Lower lobe of right lung (tissue), 2 donors: ENCODE results near the gene BAHCC1. TPM values are rescaled to one million over a fixed set of nuclear protein-coding genes. Genes with fewer than 3 reads are reported as not detected.

Experiments used
- ATAC-seq, 2 donors: fragments of 200-7000 bp; cut with Tn5 transposase; one replicate each; pipeline ENCODE4 v1.9.1; 2020 to 2022; ENCODE audit warnings: mild to moderate bottlenecking in 2 of 2, moderate library complexity in 2 of 2
- DNase-seq: peaks from one replicate; pipeline ENCODE4 v3.0.0-alpha.2; 2020
- H3K27ac ChIP-seq: fragments of 200-600 bp; one replicate; pipeline ENCODE4 v1.8.0; 2022
- H3K27me3 ChIP-seq: fragments of 200-600 bp; one replicate; pipeline ENCODE4 v1.8.0; 2022; ENCODE audit warnings: low read depth
- H3K36me3 ChIP-seq: fragments of 200-600 bp; one replicate; pipeline ENCODE4 v1.8.0; 2022; ENCODE audit warnings: mild to moderate bottlenecking
- H3K4me1 ChIP-seq: fragments of 200-600 bp; one replicate; pipeline ENCODE4 v1.8.0; 2022
- H3K4me3 ChIP-seq: fragments of 200-600 bp; one replicate; pipeline ENCODE4 v1.8.0; 2022; ENCODE audit warnings: mild to moderate bottlenecking
- H3K9me3 ChIP-seq: fragments of 200-600 bp; one replicate; pipeline ENCODE4 v1.8.0; 2022
- intact Hi-C: fragments of 100-400 bp; cut with DNase I; formaldehyde crosslinking; loops from one replicate; pipeline ENCODE4 v1.11.0; 2022
- total RNA-seq: library from RNA; stranded (reverse); fragmentation: NEBNext Ultra II Directional; extraction: Animal tissue kit (Norgen Biotek cat#: 25700); gene quantifications from one replicate; pipeline ENCODE4 v1.2.1, GENCODE V29; 2021
- TF ChIP-seq, protein P1 (sequence below): fragments of 200-600 bp; IDR thresholded peaks from one replicate; pipeline ENCODE4 v1.8.0; 2022; ENCODE audit warnings: antibody characterized with exemption, mild to moderate bottlenecking
- donor health status: DM: no; HTN: yes; CAD: no; lungs with severe emphysema.

Gene BAHCC1
- total RNA-seq, 1 donor from 2014 or later, result 19.9 TPM

DNA sequence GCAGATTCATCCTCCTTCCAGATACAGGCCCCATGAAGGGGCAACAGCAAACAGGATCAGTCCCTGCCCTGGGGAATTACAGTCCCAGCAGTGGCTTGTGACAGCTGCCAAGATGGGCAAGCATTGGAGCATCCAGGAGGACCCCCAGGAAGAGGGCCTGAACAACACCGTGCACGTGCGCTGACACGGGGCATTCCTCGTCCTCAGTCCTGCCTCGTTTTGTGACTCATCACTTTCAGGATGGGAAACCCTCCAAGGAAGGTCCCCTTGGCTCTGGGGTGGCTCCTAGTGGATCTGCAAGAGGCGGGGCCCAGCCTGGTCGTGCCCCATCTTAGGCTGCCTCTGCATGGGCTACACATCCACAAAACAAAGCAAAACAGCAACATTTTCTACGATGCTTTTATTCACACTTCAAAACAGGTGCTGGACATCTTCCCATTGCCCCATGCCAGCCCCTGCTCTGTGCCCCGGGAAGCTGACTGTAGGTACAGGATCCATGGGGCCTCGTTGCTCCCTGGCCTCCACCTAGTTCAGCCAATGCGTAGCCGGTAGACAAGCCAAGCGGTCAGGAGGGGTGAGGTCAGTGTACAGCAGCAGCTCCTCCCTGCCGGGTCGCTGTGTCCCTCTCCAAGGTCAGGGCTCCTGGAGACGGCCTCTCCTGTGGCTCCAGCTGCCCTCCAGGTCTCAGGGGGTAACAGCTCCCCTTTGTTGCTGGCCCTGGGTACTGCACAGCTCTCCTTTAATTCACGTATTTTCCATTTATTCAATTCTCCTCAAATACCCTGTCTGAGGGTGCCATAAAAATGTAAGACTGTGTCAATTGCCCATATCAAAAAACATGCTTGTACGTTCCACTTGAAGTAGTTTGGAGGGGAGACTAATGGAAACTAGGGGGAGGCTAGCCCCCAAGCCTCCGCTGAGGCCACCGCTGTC is 85.1 kb downstream of the BAHCC1 start:
- no peak for ATAC-seq
- Histone ChIP-seq H3K4me3 (no peak overlapping the region), H3K36me3 (no peaks in the 10 kb centered on the region), H3K27ac (no peak overlapping the region), H3K9me3 (no peaks in the 10 kb centered on the region), H3K27me3 (peaks cover 7% of the 10 kb centered on the region), H3K4me1 (peaks cover 22% of the 10 kb centered on the region)
- intact Hi-C loops, result no loop called here
- no peak for DNase-seq
- TF ChIP-seq, protein P1, sequence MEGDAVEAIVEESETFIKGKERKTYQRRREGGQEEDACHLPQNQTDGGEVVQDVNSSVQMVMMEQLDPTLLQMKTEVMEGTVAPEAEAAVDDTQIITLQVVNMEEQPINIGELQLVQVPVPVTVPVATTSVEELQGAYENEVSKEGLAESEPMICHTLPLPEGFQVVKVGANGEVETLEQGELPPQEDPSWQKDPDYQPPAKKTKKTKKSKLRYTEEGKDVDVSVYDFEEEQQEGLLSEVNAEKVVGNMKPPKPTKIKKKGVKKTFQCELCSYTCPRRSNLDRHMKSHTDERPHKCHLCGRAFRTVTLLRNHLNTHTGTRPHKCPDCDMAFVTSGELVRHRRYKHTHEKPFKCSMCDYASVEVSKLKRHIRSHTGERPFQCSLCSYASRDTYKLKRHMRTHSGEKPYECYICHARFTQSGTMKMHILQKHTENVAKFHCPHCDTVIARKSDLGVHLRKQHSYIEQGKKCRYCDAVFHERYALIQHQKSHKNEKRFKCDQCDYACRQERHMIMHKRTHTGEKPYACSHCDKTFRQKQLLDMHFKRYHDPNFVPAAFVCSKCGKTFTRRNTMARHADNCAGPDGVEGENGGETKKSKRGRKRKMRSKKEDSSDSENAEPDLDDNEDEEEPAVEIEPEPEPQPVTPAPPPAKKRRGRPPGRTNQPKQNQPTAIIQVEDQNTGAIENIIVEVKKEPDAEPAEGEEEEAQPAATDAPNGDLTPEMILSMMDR, result no peak

DNA sequence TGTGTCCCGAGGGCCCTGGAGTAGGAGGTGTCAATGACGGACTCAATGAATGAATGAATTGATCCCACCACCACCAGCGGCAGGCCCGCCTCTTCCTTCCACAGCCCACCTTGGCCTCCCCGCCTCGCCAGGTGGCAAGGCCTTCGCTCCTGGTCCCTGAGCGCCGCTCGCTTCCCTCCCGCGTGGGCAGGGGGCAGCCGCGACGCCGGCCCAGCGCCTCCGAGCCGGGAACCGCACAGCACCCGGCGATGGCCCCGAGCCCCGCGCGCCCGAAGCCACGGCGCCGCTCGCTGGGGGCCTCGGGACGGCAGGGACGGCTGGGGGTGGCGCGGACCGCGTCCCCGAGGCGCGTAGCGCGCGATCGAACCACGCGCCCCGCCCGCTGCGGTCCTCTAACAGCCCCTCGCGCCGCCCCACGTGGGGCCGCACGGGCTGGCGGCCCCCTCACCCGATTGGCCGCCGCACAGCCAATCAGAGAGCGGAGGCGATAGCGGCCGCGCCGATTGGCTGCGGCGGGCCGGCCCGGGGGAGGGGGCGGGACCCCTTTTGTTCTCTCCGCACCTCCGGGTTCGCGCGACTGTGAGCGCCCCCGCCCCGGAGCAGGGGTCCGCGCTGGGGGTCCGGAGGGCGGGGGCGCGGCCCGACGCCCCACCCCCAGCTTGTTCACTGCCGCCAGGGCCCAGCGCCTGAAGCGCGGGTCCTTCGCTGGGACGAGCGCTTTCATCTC is 86.0 kb downstream of the BAHCC1 start:
- Histone ChIP-seq H3K4me3 (peak overlapping the region; percentile 50), H3K9me3 (no peaks in the 10 kb centered on the region), H3K36me3 (no peaks in the 10 kb centered on the region), H3K4me1 (peaks cover 22% of the 10 kb centered on the region), H3K27ac (no peak overlapping the region), H3K27me3 (peaks cover 7% of the 10 kb centered on the region)
- TF ChIP-seq, protein P1, result no peak
- intact Hi-C loops, result no loop called here
- DNase-seq, result peak; percentile 73
- ATAC-seq, result peak; percentile 80

DNA sequence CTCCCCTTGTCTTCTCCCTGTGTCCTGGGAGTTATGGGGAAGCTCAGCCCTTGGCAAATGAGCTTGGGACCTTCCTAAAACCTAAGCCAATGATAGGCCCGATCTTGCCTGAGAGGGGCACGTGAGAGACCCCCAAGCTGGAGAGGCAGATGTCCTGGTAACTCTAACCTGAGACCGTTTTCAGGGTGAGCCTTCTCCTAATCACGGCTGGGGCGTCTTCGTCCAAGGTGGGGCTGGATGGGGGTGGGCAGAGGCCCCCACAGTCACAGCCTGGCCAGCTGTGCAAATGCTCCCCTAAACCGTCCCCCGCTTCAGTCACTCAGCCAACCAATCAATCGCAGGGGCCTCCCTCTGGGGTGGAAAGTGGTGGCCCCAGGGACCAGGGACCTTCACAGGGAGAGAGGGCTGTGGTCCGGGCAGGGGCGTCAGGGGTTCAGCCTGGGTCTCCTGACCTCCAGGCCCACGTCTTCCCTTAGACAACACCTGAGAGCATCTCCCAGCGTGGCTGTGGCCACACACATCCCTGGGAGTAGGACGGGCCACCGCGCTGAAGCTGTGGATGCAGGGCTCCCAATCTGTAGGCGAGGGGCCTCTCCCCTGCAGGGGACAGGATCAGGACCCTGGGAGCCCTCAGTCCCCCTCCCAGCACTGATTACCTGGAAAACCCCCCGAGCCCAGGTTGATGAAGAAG is 86.7 kb downstream of the BAHCC1 start:
- H3K4me1 ChIP-seq, result peaks cover 22% of the 10 kb centered on the region
- intact Hi-C loops, result no loop called here
- no peak overlapping the region for H3K27ac ChIP-seq

DNA sequence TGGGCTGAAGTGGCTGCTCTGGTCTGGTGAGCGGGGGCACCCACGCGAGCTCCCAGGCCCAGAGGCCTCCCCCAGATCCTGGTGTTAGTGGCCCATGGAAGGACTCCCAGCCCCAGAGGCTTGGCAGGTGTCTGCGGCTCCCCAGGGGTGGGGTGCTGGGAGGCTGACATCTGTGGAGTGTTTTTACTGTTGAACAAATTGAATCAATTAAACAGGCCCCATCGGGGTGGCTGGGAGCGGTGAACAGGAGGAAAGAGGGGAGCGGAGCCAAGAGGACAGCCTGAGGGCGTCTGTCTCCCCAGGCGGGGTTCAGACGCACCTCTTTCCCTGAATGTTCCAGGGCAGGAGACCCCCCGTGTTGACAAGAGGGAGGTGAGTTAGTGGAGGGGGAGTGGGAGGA is 87.4 kb downstream of the BAHCC1 start:
- DNase-seq (no peak), ATAC-seq (no peak)
- H3K4me3 ChIP-seq, result no peak overlapping the region
- TF ChIP-seq, protein P1, result no peak
- intact Hi-C loops, result no loop called here
- H3K36me3 ChIP-seq, result no peaks in the 10 kb centered on the region
- H3K4me1 ChIP-seq, result peaks cover 26% of the 10 kb centered on the region
- peaks cover 7% of the 10 kb centered on the region for H3K27me3 ChIP-seq
- no peaks in the 10 kb centered on the region for H3K9me3 ChIP-seq
- H3K27ac ChIP-seq, result no peak overlapping the region

More for the DNA sequence above, 86.7 kb downstream of the BAHCC1 start:
- Histone ChIP-seq H3K9me3 (no peaks in the 10 kb centered on the region), H3K4me3 (peak overlapping the region; percentile 50), H3K27me3 (peaks cover 7% of the 10 kb centered on the region), H3K36me3 (no peaks in the 10 kb centered on the region)
- ATAC-seq (no peak), DNase-seq (no peak)
- TF ChIP-seq, protein P1, result no peak

DNA sequence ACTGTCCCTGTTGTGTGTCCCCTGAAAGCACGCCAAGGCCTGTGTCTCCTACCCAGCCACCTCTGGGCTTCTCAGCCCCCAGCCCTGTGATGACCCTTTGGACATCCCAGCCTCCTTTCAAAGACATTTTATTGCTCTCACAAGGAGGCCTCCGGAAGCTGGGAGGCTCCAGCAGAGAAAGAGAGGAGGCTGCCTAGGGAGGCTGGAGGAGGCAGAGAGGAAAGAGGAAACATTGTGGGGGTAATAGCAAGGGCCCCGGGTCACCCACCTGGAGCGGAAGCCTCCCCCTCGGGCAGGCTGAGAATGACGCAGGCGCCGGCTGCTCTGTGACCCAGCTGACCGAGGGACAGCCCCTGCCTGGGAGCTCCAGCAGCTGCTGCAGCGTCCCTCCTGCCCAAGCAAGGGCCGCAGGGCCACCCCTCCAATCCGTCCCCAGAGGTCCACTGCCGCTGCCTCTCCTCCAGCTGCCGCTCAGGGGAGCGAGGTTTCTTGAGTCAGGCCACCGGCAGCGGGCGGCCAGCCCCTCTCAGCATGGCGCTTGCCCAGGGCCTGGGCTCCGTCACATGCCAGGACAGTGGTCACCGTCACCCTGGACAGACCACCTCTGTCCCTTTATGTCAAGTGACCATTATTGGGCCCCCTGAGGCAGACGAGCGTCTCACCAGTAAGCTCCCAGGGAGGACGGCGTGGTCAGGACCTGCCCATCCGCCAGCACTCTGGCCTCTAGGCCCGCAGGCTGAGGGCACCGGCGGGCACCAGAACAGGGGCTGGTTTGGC is 88.0 kb downstream of the BAHCC1 start:
- no peaks in the 10 kb centered on the region for H3K9me3 ChIP-seq
- no peak overlapping the region for H3K27ac ChIP-seq
- DNase-seq, result no peak
- TF ChIP-seq, protein P1, result no peak
- peak overlapping the region; percentile 51 for H3K4me3 ChIP-seq
- intact Hi-C loops, result no loop called here
- peaks cover 28% of the 10 kb centered on the region for H3K4me1 ChIP-seq
- ATAC-seq, result no peak
- H3K27me3 ChIP-seq, result peaks cover 7% of the 10 kb centered on the region
- H3K36me3 ChIP-seq, result no peaks in the 10 kb centered on the region
